ENCODE results near the gene ZFYVE27.
"Not testable (repeated sequence)": the region's sequence is repeated elsewhere in the genome, so short reads cannot be mapped to it uniquely, and the experiment has no call there.

Gene ZFYVE27, protein sequence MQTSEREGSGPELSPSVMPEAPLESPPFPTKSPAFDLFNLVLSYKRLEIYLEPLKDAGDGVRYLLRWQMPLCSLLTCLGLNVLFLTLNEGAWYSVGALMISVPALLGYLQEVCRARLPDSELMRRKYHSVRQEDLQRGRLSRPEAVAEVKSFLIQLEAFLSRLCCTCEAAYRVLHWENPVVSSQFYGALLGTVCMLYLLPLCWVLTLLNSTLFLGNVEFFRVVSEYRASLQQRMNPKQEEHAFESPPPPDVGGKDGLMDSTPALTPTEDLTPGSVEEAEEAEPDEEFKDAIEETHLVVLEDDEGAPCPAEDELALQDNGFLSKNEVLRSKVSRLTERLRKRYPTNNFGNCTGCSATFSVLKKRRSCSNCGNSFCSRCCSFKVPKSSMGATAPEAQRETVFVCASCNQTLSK

DNA sequence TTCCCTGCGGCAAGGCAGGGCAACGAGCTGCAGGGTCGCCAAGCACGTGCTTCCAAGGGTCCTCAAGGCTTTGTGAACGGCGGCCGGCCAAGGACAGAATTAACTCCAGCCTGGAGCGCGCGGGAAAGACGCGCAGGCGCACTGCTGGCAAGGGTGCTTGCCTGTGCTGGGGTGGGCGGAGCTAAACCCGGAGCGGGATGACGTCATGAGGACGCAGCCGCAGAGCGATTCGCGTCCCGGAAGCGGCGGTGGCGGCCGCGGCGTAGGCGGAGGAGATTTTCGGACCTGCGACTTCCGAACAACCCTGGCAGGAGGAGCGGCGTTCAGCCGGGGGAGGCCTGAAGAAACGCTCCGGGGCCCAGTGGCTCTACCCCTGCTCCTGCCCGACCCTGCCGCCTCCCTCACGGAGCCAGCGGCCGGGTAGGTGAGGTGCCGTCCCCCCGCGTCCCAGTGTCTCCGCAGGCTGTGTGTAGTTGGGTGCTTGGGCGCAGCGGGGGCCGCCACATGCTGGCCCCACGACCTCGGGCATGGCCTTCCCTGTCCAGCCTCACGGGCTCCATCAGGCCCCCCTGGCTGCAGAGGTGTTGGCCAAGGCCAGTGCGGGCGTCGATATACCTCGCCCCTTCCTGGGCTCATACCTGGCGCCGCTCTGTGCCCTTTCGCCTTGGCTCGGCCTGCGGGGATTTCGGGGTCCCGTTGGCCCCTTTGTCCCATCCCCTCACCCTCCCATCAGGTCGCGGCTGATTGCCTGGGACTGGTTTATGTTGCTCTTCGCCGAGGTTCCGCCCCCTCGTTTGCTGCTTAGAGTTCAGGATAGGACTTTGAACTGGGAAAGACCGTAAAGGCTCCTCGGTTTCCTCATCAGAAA lies at the start of gene ZFYVE27:
TSS of gene ZFYVE27 (plus strand) at position 227 of the 868 bp plus-strand sequence. CDS start 1,350 bp downstream, outside the sequence.
- DNase-seq (ENCODE audit: low read depth): peak; percentile 94

DNA sequence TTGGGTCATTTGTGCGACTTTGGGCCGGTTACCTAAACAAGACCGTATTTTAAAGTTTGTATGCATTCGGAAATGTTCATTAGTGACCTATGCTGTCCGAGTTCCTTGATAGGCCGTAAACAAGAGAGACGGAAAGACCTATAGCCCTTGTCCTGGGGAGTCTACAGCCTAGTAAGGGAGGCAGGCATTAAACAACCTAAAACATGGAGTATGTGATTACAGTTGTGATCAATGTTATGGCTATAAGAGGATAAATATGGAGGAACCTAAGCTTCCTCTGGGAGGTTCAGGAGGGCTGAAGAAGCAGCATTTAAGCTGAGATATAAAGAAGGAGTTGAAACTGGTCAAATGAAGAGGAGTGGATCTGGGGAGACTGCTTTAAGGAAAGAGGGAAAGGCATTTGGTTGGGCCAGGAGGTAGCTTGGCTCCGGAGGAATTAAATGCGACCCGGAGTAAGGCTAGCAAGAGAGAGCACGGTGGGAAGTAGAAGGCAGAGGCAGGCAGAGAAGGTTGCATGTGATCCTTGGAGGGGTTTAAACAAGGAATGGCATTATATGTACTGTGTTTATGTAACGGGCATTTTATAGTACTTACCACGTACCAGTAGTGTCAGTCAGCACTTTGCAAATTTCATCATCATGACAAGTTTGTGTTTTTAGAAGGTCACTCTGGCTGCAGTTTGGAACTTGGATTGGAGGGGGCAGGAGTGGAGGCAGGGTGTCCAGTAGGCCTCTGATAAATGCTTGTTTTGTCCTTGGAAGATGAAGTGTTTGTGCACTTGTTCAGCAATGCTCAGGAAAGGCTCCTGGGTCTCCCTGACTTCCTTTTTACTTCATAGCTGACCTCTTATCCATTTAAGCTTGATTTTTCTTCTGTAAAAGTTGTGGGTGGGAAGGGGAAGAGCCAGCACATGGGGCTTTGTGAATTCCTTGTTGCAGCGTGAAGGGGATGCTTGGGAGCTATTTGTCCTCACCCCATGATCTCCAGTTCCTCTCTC lies 48.8 kb upstream of the ZFYVE27 start:
- no peak for DNase-seq (ENCODE audit: low read depth)

DNA sequence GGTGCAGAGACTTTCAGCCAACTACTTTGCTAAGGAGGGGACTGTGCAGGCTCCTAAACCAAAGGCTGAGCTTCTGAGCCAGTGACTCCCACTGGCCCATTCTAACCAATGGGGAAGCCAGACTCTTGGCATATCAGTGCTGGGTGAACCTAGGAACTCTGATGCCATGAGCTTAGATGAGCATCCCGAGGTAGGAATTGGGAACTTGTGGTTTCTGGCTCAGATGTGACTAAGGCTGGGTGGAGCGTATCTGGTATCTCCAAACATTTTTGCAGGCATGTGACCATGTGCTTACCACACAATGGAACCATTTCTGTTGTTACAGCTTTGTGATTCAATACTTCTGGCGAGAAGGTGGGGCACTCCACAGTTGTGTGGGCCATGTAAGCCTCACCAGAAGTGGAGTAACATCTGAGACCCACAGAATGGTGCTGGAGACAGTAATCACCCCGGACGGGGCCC lies 47.3 kb upstream of the ZFYVE27 start:
- DNase-seq (ENCODE audit: low read depth): no peak

DNA sequence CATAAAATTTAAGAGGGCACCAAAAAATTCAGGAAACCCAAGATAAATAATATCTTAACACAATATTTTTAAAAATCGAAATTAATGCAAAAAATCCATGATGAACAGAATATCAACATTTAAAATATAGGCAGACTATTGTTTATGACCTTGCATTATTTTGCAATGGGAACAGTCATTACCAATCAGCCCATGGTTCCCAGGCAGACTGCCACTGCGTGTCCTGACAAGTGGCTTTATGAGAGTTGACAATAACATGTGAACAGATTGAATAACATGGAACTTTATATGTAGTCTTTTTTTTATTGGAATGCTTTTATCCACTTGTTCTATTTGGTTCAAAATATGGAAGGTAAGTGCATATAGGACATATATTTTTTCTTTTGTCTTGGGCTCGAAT lies 46.8 kb upstream of the ZFYVE27 start:
- DNase-seq (ENCODE audit: low read depth): no peak

DNA sequence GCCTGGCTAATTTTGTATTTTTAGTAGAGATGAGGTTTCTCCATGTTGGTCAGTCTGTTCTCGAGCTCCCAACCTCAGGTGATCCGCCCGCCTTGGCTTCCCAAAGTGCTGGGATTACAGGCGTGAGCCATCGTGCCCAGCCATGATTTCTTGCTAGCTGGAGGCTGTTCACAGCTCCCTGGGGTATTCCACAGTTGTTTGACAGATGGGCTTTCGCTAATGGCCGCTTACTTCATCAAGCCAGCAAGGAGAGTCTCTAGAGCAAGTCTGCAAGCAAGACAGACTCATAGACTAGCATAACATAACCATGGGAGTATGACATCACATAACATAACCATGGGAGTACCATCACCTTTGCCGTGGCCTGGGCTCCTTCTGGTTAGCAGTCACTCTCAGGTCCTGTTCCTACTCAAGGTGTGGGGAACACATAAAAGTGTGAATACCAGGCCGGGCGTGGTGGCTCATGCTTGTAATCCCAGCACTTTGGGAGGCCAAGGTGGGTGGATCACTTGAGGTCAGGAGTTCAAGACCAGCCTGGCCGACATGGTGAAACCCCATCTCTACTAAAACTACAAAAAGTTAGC lies 38.8 kb upstream of the ZFYVE27 start:
- not testable (repeated sequence) for DNase-seq (ENCODE audit: low read depth)

DNA sequence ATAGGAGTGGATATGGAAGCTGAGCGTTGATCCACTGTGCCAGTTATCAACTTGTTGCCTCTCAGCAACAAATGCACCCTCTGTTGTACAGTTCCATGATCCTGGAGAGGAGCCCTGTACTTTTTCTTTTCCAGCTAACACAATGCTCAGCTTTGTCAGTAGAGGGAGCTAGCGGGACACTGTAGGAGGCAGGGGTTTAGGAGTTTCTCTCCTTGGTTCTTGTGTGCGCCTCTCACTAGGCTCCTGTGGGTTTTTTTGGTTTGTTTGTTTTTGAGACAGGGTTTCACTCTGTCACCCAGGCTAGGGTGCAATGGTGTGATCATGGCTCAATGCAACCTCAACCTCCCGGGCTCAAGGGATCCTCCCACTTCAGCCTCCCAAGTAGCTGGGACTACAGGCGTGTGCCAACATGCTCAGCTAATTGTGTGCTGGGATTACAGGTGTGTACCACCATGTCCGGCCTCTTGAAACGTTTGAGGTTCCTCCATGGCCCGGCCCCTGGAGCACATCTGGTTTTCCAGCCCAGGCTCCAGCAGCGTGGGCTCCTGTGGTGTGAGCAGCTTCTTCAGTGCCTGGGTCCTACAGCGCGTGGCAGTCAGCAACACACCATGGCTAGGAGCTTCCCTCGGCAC lies 35.4 kb upstream of the ZFYVE27 start:
- no peak for DNase-seq (ENCODE audit: low read depth)

DNA sequence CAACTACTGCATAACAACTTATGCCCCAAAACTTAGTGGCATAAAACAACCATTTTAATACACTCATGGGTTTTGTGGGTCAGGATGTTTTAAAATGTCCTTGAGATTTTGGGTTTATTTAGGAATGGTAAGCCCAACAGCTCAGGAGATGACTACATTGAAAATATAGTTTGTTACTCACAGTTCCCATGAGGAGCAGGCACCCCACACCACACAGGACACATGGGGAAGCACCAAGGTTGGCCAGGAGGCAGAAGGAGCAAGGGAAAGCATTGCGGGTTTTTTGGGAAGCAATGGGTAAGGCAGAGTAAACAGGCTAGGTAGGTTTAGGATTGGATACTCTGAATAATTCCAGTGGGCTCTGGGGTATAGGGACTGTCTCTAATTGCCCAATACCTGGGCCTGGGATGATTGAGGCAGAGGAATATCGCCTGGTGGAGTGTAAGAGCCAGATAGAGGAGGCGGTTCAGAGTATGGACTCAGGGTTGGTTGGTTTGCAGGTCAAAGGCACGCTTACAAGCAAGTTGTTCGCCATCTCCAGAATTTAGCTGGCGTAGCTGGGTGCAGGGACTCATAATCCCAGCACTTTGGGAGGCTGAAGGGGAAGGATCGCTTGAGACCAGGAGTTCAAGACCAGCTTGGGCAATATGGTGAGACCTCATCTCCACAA lies 33.4 kb upstream of the ZFYVE27 start:
- no peak for DNase-seq (ENCODE audit: low read depth)

DNA sequence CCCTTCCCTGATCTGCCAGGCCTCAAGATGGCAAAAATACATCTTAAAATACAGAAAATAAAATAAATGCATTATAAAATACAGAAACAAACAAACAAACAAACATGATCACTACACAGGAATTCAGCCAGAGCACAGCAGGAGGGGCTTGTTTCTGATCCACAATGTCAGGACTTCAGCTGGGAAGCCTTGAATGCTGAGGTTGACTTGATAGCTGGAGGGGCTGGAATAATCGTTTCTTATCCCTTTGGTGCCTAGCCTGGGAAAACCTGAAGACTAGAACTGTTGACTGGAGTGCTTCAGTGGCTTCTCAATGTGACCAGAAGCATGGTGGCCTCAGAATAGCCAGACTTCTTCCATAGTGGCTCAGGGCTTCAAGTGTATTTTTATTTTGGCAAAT lies 32.6 kb upstream of the ZFYVE27 start:
- DNase-seq (ENCODE audit: low read depth): no peak

DNA sequence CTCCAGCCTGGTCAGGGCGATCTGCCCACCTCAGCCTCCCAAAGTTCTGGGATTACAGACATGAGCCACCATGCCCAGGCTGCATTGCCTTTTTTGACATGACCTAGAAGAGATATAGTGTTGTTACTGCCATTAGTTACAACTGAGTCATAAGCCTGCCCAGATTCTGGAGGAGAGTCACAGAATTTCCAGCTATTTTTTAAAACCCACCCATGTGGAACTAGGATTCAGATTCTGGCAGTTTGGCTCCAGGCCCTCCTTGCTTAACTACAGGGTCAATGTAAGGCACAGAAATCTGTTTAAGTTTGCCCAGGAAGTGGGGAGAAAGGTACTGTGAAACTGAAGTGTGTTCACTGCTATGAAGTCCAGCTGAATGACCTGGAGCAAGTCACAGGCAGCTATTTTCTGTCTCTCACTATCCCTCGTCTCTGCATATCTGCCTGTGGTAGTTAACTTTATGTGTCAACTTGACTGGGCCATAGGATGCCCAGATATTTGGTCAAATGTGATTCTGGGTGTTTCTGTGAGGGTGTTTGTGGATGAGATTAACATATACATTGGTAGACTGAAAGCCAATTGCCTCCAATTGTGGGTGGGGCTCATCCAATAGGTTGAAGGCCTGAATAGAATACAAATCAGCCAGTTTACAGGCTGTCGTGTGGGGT lies 31.8 kb upstream of the ZFYVE27 start:
- no peak for DNase-seq (ENCODE audit: low read depth)

DNA sequence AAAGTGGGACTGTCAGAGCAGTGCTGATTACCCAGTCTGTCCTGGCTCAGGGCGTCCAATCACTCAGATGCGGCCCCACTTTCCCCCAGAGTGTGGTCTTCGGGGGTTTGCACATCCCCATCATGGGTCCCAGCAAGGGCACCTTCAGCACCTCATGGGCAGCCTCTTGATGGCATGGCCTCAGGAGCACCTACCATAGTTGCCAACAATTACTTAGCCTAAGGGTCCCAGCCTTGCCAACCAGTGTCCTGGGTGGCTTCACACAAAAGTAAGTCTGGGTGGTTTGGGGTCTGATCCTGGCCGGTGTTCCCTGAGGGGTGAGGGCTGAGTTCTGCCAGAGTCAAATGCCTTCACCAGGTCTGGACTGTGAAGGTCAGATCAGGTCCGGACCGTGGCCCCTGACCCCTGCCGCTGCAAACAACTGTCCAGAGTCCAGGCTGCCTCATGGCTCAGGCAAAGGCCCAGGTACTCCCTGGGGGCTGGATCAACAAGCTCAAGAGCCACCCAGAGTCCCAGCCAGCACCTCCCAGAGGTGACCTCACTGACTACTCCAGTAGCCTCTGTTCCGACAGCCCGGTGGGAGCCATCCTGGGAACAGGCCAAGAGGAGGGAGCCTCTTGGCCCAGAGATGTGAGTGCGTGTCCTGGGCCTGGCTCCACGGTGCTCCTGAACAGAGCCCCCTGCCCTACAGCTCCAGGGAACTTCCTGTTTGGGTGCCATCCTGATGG lies 29.6 kb upstream of the ZFYVE27 start:
- no peak for DNase-seq (ENCODE audit: low read depth)

DNA sequence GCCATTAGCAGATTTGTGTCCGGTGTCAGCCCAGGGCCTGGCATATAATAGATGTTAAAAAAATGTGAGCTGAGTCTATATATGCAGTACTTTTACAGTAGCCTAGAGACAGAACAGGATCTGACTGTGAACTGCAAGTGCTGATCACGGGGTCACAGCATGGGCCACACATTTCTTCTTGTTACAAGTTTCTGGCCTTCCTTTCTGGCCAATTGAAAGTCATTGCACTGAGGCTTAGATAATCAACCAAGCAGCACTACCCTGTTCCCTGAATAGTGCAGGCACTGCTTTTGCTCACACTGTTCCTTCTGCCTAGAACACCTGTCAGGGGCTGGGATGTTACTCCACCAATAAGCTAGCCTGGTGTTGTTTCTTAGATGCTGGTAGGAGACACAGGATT lies 28.8 kb upstream of the ZFYVE27 start:
- no peak for DNase-seq (ENCODE audit: low read depth)

DNA sequence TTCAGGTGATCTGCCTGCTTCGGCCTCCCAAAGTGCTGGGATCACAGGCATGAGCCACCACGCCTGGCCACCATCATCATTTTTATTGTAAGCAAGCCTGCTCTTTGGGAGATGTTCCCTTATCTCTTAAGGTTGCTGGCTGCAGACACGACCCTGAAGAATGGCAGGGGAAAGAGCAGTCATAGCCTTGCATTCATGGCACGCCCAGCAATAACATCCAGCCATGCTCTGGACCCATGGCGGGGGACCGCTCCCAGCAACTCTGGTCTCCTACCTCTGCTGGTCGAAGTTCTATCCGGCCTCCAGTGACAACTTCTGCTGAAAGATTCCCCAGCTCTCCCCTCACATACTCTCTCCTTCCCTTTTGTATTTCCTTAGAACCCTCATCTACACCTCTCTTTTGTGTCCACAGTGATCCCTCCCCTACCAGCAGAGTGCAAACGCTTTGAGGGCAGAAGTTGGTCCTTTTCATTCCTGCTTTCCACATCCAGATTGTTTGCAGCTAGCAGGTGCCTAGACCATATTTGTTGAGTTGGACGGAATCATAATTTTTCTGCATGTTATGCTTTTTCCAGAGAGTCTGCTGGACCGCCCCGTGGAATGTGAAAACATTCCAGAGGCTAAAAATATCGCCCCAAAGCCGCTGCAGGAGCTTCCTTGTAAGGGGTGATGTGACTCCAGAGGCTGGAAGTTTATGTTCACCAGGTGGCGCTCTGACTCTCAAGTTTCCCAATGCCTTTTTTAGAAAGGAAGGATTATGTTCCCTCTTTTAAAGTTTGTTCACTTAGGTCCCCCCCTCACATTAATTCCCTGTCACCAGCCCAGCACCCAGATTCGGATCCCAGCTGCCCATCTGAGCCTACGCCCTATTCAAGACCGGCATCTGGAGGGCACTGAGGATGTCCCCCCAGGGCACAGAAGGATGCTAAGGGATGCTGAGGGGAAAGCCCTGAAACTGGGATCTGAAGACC lies 27.7 kb upstream of the ZFYVE27 start:
- DNase-seq (ENCODE audit: low read depth): no peak

DNA sequence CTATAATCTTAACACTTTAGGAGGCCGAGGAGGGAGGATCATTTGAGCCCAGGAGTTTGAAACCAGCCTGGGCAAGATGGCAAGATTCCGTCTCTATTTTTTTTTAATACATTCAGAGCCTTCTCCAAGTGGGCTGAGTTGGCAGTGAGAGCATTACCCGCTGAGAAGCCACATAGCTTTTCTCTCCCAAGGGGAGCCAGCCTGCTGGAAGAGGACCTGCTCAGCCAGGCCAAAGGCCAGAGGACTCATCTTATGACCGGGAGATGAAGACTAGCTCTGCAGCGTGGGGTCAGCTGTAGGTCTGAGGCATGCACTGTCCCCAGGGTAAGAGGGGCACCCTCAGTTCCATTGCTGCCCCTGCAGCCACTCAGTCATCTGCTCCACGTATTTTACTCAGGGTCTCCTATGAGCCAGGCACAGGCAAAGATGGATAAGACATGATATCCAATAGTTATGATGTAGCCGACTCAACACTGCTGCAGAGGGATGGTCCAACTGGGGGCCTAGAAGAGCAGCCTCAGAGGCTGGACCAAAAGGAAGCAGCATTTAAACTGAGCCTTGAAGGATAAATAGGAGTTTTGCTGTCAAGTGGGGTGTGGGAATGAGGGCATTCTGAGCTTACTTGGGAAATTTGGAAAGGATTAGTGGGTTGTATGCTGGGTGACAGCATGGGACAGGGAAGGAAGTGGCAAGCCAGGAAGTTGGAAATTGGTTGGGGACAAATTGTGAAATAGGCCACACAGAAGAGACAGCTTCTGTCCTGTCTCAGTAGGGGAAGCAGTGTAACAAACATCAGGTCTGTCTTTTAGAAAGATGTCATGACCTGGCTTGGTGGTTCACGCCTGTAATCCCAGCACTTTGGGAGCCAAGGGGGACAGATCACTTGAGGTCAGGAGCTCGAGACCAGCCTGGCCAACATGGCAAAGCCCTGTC lies 25.0 kb upstream of the ZFYVE27 start:
- no peak for DNase-seq (ENCODE audit: low read depth)

DNA sequence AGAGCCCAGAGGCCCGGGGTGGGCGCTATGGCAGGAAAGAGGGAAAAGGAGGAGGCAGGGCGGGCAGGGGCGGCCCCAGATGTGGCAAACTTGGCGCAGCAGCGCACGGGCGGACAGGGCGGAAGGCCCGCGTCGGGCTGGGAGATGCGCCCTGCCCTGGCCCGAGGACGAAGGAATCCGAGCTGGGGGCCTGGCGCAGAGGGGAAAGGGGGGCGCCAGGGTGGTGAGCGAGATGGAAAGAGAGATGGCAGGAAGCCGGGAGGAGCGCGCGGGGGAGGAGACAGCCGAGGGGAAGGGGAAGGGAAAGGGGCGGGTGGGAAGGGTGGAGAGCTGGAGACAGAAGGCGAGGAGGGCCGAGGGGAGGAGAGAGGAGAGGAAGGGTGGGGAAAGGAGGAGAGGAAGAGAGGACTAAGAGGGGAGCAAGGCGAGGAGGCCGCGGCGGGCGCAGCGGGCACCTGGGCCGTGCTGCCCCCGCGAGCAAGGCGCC lies 23.5 kb upstream of the ZFYVE27 start, which contains the start of gene MARVELD1:
TSS of gene MARVELD1 (plus strand) at position 392 of the 487 bp plus-strand sequence. CDS start 147 bp downstream, outside the sequence.
- no peak for DNase-seq (ENCODE audit: low read depth)

DNA sequence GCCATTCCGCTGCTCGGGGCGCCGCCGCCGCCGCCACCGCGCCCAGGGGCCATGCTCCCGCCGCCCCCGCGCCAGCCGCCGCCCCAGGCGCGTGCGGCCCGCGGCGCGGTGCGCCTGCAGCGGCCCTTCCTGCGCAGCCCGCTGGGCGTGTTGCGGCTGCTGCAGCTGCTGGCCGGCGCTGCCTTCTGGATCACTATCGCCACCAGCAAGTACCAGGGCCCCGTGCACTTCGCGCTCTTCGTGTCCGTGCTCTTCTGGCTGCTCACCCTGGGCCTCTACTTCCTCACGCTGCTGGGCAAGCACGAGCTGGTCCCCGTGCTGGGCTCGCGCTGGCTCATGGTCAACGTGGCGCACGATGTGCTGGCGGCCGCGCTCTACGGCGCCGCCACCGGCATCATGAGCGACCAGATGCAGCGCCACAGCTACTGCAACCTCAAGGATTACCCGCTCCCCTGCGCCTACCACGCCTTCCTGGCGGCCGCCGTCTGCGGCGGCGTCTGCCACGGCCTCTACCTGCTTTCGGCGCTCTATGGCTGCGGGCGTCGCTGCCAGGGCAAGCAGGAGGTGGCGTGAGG lies 23.0 kb upstream of the ZFYVE27 start:
- DNase-seq (ENCODE audit: low read depth): no peak
